Measurements from ENCODE around the gene ITIH4. TPM values are rescaled to one million over a fixed set of nuclear protein-coding genes. Genes with fewer than 3 reads are reported as not detected.

ITIH4 gene
- total RNA-seq, 3 donors from 2014 or later: 1.9 to 6.0 (median 4.3) TPM

DNA sequence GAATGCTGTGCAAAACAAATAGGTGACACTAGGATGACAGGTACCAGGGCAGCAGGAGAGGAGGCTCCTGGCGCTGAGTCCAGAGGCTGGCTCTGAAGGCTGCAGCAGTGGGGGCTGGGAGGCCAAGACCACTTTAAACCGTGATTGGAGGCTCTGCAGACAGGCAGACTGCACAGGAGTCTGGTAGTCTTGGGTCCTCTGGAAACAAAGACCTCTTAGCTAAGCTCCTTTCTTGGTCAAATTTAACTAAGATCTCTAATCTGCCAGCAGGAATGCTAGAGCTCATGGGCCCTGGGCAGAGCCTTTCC lies 8.8 kb upstream of the ITIH4 start:
- ATAC-seq (no peak), DNase-seq (peak in 1 of 3 donors; percentile 10)
- Histone ChIP-seq H3K4me1 (ENCODE audit: low read depth) (no peaks in the 10 kb centered on the region), H3K36me3 (ENCODE audit: low read depth) (no peaks in the 10 kb centered on the region), H3K9me3 (no peaks in the 10 kb centered on the region), H3K4me3 (no peak overlapping the region)
- intact Hi-C loops (cut with DNase I, micrococcal nuclease): no loop called here
- no peak for TF ChIP-seq CTCF (IDR thresholded peaks at IDR 0.05)

DNA sequence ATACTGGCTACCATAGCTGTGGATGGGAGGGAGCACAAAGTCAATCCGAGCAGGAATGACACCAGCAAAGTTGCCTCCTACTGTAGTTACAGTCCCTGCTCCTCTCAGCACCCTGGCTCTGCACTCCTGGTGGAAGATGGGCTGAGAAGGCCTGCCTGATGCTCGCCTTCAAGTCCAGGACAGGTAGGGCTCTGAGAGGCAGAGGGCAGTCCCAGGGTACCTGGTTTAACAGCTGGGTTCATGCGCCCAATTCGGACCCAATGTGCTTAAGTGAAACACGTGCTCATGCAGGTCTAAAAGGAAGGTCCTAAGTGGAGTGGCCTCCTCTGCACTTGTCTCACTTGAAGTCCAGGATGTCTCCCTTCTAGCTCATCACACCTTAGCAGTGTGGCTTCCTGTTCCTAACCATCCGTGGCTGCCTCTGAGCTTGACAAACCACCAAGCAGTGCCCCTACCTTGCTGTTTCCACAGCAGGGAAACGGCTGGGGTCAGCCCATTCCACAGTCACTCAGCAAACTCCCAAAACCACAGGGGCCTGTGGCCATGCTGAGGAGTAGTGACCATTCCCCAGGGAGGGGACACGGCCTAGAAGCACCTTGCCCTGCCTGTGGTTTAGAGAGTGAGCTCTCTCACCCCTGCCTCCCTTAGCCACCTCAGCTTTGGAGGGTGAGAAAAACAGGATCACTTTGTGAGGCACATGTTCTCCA lies 8.2 kb upstream of the ITIH4 start:
- no peaks in the 10 kb centered on the region for H3K4me1 ChIP-seq (ENCODE audit: low read depth)
- no peaks in the 10 kb centered on the region for H3K9me3 ChIP-seq
- no peak for TF ChIP-seq CTCF (IDR thresholded peaks at IDR 0.05)
- H3K36me3 ChIP-seq (ENCODE audit: low read depth): no peaks in the 10 kb centered on the region
- ATAC-seq (peak; percentile 36), DNase-seq (peak in 1 of 3 donors; percentile 18)
- intact Hi-C loops (cut with DNase I, micrococcal nuclease): no loop called here
- no peak overlapping the region for H3K4me3 ChIP-seq

GRCh38 chr3:52836986-52837385 lies 6.5 kb upstream of the ITIH4 start:
- intact Hi-C loops (cut with DNase I, micrococcal nuclease): no loop called here
- ATAC-seq (no peak), DNase-seq (no peak)
- no peaks in the 10 kb centered on the region for H3K4me1 ChIP-seq (ENCODE audit: low read depth)
- no peak overlapping the region for H3K4me3 ChIP-seq
- no peaks in the 10 kb centered on the region for H3K36me3 ChIP-seq (ENCODE audit: low read depth)
- TF ChIP-seq CTCF (IDR thresholded peaks at IDR 0.05): no peak
- H3K9me3 ChIP-seq: no peaks in the 10 kb centered on the region

DNA sequence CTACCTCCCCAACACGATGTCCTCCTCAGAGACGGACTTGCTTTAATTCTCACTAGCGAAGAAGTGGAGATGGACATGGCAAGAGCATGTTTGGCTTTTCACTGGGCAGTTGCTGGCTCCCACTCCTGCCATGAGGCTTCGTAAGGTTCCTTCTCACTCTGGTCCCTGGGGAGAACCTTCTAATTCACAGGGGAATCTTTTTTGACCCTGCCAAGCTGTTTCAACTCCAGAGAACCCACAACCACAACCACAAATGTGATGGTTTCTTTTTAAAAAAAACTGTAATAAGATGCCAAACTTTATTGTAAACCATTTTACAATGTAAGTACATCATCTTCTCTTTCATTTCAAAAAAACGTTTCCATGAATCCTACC lies 6.0 kb upstream of the ITIH4 start:
- no peaks in the 10 kb centered on the region for H3K36me3 ChIP-seq (ENCODE audit: low read depth)
- no peak overlapping the region for H3K4me3 ChIP-seq
- H3K4me1 ChIP-seq (ENCODE audit: low read depth): peaks cover 2% of the 10 kb centered on the region
- DNase-seq: no peak
- no peak for TF ChIP-seq CTCF (IDR thresholded peaks at IDR 0.05)
- ATAC-seq: no peak
- H3K9me3 ChIP-seq: no peaks in the 10 kb centered on the region
- intact Hi-C loops (cut with DNase I, micrococcal nuclease): no loop called here

- H3K4me3 ChIP-seq: no peak overlapping the region
Observed at GRCh38 chr3:52835766-52836470, 5.4 kb upstream of the ITIH4 start.

More at GRCh38 chr3:52835766-52836470, 5.4 kb upstream of the ITIH4 start:
- Histone ChIP-seq H3K36me3 (ENCODE audit: low read depth) (no peaks in the 10 kb centered on the region), H3K9me3 (no peaks in the 10 kb centered on the region), H3K4me1 (ENCODE audit: low read depth) (peaks cover 4% of the 10 kb centered on the region)
- ATAC-seq: no peak
- DNase-seq: no peak
- intact Hi-C loops (cut with DNase I, micrococcal nuclease): no loop called here
- TF ChIP-seq CTCF (IDR thresholded peaks at IDR 0.05): no peak

Measured in mucosa of descending colon (tissue), 3 donors.